ENCODE measurements around the gene PCDHGA1. TPM values are rescaled to one million over a fixed set of nuclear protein-coding genes. Genes with fewer than 3 reads are reported as not detected.
"Not testable (repeated sequence)": the region's sequence is repeated elsewhere in the genome, so short reads cannot be mapped to it uniquely, and the experiment has no call there.

PCDHGA1 gene
- polyA plus RNA-seq, 3 donors: not detected

DNA sequence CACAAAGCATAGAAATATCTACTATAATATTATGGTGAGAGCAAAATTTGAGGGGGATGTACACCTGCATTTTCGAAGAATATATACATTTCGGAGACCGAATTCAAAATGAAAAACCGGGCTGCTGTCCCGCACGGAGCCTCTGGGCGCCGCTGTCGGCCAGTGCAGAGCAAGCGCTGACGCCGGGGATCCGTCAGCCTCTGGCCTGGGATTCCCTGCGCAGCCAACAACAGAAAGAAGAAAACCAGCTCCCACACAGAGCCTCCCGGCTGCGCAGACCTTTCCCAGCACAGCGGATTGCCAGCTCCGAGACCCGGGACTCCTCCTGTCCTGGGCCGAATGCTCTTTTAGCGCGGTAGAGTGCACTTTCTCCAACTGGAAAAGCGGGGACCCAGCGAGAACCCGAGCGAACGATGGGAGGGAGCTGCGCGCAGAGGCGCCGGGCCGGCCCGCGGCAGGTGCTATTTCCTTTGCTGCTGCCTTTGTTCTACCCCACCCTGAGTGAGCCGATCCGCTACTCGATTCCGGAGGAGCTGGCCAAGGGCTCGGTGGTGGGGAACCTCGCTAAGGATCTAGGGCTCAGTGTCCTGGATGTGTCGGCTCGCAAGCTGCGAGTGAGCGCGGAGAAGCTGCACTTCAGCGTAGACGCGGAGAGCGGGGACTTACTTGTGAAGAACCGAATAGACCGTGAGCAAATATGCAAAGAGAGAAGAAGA is 77.6 kb downstream of the PCDHGA1 start, which contains the start of gene PCDHGB6:
Gene PCDHGB6, plus strand, starts transcription at position 232 of the 716 bp plus-strand sequence. Its CDS starts 182 bp downstream, at position 414.
- DNase-seq: peak in 2 of 3 donors; percentile 8 to 24
- whole genome bisulfite sequencing (ENCODE audit: insufficient coverage): 18% methylated on average over 31 of the region's 51 CpGs
- H3K4me1 ChIP-seq (ENCODE audit: control insufficient read depth in 1 of 2, insufficient read depth in 2 of 2, low read length in 2 of 2); H3K36me3 ChIP-seq (replicated peaks in 1 of 2; ENCODE audit: control insufficient read depth in 1 of 2, insufficient read depth in 2 of 2, low read length in 2 of 2); intact Hi-C loops (cut with micrococcal nuclease); H3K79me2 ChIP-seq (ENCODE audit: insufficient read depth, low read length); H3K9ac ChIP-seq (ENCODE audit: insufficient read depth, low read length, poor library complexity, severe bottlenecking); H4K20me1 ChIP-seq (ENCODE audit: insufficient read depth, low read length); H3K27ac Mint-ChIP-seq; H2AFZ ChIP-seq (ENCODE audit: insufficient read depth, low read depth, low read length, poor library complexity, severe bottlenecking); H3K27ac ChIP-seq (ENCODE audit: low read depth in 1 of 2, low read length in 2 of 2): not testable (repeated sequence)
- Histone ChIP-seq H3K9me3 (replicated peaks in 1 of 2; ENCODE audit: control insufficient read depth in 1 of 2, insufficient read depth in 1 of 2, low read length in 2 of 2) (peaks cover 33 to 56% of the 10 kb centered on the region in 2 donors), H3K4me2 (replicated peaks; ENCODE audit: extremely low read depth, low read length, poor library complexity, severe bottlenecking) (peak within 1 kb of the TSS; percentile 49), H3K4me3 (replicated peaks in 1 of 3; ENCODE audit: low read depth in 2 of 3, low read length in 3 of 3) (peak within 1 kb of the TSS in 2 of 3 experiments; percentile 5 to 64), H3K27me3 (ENCODE audit: control insufficient read depth in 2 of 2, insufficient read depth in 2 of 2, low read length in 2 of 2) (peaks cover 76 to 98% of the 10 kb centered on the region in 2 donors)
- peak within 1 kb of the TSS; percentile 76 to 92 for H3K4me3 Mint-ChIP-seq
- H3K9me3 Mint-ChIP-seq: peaks cover 26 to 68% (median 51%) of the 10 kb centered on the region in 7 donors
- peaks cover 73 to 95% (median 91%) of the 10 kb centered on the region in 3 donors for H3K27me3 Mint-ChIP-seq (ENCODE audit: low read depth in 3 of 3)
- peaks cover 11% of the 10 kb centered on the region for H3K4me1 Mint-ChIP-seq
- peaks cover 9 to 14% of the 10 kb centered on the region in 2 donors for H3K36me3 Mint-ChIP-seq
- TF ChIP-seq, protein P1, sequence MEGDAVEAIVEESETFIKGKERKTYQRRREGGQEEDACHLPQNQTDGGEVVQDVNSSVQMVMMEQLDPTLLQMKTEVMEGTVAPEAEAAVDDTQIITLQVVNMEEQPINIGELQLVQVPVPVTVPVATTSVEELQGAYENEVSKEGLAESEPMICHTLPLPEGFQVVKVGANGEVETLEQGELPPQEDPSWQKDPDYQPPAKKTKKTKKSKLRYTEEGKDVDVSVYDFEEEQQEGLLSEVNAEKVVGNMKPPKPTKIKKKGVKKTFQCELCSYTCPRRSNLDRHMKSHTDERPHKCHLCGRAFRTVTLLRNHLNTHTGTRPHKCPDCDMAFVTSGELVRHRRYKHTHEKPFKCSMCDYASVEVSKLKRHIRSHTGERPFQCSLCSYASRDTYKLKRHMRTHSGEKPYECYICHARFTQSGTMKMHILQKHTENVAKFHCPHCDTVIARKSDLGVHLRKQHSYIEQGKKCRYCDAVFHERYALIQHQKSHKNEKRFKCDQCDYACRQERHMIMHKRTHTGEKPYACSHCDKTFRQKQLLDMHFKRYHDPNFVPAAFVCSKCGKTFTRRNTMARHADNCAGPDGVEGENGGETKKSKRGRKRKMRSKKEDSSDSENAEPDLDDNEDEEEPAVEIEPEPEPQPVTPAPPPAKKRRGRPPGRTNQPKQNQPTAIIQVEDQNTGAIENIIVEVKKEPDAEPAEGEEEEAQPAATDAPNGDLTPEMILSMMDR (IDR thresholded peaks at IDR 0.05): peak; percentile 73

DNA sequence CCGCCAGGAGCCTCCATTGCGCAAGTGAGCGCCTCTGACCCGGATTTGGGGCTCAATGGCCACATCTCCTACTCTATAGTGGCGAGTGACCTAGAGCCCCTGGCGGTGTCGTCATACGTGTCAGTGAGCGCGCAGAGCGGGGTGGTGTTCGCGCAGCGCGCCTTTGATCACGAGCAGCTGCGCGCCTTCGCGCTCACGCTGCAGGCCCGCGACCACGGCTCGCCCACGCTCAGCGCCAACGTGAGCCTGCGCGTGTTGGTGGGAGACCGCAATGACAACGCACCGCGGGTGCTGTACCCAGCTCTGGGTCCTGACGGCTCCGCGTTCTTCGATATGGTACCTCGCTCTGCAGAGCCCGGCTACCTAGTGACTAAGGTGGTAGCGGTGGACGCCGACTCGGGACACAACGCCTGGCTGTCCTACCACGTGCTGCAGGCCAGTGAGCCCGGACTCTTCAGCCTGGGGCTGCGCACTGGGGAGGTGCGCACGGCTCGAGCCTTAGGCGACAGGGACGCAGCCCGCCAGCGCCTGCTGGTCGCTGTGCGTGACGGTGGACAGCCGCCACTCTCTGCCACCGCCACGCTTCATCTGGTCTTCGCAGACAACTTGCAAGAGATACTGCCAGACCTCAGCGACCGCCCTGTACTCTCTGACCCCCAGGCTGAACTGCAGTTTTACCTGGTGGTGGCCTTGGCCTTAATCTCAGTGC is 79.4 kb downstream of the PCDHGA1 start:
- Histone ChIP-seq H3K27me3 (ENCODE audit: control insufficient read depth in 2 of 2, insufficient read depth in 2 of 2, low read length in 2 of 2) (peaks cover 77 to 98% of the 10 kb centered on the region in 2 donors), H2AFZ (ENCODE audit: insufficient read depth, low read depth, low read length, poor library complexity, severe bottlenecking) (no peak overlapping the region), H3K9ac (ENCODE audit: insufficient read depth, low read length, poor library complexity, severe bottlenecking) (no peak overlapping the region), H4K20me1 (ENCODE audit: insufficient read depth, low read length) (no peaks in the 10 kb centered on the region), H3K79me2 (ENCODE audit: insufficient read depth, low read length) (no peaks in the 10 kb centered on the region), H3K27ac (ENCODE audit: low read depth in 1 of 2, low read length in 2 of 2) (no peak overlapping the region), H3K36me3 (replicated peaks in 1 of 2; ENCODE audit: control insufficient read depth in 1 of 2, insufficient read depth in 2 of 2, low read length in 2 of 2) (no peaks in the 10 kb centered on the region), H3K4me3 (replicated peaks in 1 of 3; ENCODE audit: low read depth in 2 of 3, low read length in 3 of 3) (no peak overlapping the region), H3K4me2 (replicated peaks; ENCODE audit: extremely low read depth, low read length, poor library complexity, severe bottlenecking) (no peak overlapping the region), H3K9me3 (replicated peaks in 1 of 2; ENCODE audit: control insufficient read depth in 1 of 2, insufficient read depth in 1 of 2, low read length in 2 of 2) (peaks cover 32 to 56% of the 10 kb centered on the region in 2 donors), H3K4me1 (ENCODE audit: control insufficient read depth in 1 of 2, insufficient read depth in 2 of 2, low read length in 2 of 2) (peaks cover 11 to 17% of the 10 kb centered on the region in 2 donors)
- peaks cover 15 to 16% of the 10 kb centered on the region in 2 donors for H3K36me3 Mint-ChIP-seq
- intact Hi-C loops (cut with micrococcal nuclease): loop anchor here (5.0 kb wide), 2 partner anchors 113 to 153 kb away; no protein-coding TSS in a partner anchor
- peaks cover 18% of the 10 kb centered on the region for H3K4me1 Mint-ChIP-seq
- peaks cover 21 to 68% (median 53%) of the 10 kb centered on the region in 7 donors for H3K9me3 Mint-ChIP-seq
- H3K27me3 Mint-ChIP-seq (ENCODE audit: low read depth in 3 of 3): peaks cover 76 to 95% (median 91%) of the 10 kb centered on the region in 3 donors
- peak overlapping the region in 1 of 2 donors; percentile 92 for H3K4me3 Mint-ChIP-seq
- TF ChIP-seq, protein P1 (IDR thresholded peaks at IDR 0.05): no peak
- no peak overlapping the region for H3K27ac Mint-ChIP-seq
- WGBS (ENCODE audit: insufficient coverage): 30% methylated on average over 60 of the region's 64 CpGs
- no peak for DNase-seq

Measured in CD14-positive monocyte (primary cell).